ENCODE data around the gene TAB2.

The TAB2 gene

DNA sequence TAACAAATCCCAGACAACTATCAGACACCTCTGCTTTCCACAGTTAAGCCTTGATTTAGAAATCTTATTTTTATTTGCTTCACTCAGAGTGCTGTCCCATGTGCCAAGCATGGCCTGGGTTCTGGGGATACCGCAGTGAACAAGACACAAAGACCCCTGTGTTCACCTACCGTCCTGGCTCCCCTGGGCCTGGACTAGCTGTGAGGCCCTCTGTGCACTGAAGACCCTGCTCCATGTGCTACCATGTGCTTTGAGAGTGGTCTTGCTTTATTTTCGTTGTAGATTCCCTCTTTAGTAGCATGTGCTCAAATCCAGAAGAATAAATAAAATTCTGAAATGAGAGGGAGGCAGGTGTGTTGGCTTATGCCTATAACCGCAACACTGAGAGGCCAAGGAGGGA, 105.1 kb downstream of the TAB2 start:
- H3K4me3 ChIP-seq (ENCODE audit: control insufficient read depth, low read depth, low read length), result no peak overlapping the region
- TF ChIP-seq, protein P1, sequence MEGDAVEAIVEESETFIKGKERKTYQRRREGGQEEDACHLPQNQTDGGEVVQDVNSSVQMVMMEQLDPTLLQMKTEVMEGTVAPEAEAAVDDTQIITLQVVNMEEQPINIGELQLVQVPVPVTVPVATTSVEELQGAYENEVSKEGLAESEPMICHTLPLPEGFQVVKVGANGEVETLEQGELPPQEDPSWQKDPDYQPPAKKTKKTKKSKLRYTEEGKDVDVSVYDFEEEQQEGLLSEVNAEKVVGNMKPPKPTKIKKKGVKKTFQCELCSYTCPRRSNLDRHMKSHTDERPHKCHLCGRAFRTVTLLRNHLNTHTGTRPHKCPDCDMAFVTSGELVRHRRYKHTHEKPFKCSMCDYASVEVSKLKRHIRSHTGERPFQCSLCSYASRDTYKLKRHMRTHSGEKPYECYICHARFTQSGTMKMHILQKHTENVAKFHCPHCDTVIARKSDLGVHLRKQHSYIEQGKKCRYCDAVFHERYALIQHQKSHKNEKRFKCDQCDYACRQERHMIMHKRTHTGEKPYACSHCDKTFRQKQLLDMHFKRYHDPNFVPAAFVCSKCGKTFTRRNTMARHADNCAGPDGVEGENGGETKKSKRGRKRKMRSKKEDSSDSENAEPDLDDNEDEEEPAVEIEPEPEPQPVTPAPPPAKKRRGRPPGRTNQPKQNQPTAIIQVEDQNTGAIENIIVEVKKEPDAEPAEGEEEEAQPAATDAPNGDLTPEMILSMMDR (IDR thresholded peaks at IDR 0.05; ENCODE audit: control insufficient read depth, insufficient read depth, low read depth, low read length, missing control alignments), result no peak
- no peak for DNase-seq (ENCODE audit: low read depth)

DNA sequence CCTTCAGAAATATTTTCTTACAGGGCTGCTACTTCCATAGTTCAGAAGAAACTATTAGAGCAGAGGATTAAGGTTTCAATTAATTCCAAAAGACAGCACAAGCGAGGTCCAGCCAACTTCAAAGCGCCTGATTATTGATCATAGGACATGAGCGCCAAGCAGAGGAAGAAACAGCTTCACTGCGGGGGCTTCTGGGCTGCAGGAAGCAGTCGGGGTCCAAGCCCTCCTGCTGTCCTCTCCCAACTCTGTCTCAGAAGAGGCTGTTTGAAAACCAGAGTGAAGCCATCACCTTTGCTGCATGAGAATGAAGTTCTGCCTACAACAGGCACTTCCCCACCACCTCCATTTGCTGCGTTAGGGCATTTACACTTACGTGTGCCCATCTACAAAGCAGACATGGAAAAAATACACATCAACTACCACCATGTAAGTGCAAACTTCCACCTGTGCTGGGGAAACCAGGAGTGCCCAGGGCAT, 106.5 kb downstream of the TAB2 start:
- TF ChIP-seq, protein P1 (IDR thresholded peaks at IDR 0.05; ENCODE audit: control insufficient read depth, insufficient read depth, low read depth, low read length, missing control alignments), result no peak
- DNase-seq (ENCODE audit: low read depth), result no peak
- no peak overlapping the region for H3K4me3 ChIP-seq (ENCODE audit: control insufficient read depth, low read depth, low read length)

DNA sequence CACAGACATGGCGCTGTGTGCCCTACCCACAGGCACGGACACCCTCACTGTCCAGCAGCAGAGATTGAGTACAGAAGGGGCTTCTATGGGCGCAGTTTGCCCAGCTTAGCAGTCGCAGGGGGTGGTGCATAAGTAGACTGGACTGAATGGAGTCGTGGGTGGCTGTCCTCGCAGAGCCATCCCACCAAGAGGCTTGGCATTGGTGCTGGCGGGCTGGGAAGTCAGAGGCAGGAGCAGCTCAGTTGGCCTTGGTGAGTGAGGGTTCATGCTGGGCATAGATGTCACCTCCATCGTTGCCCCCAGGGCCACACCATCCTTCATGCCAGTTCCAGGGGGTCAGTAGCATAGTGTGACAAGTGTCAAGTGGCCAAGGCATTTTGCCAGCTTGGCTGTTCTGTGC, 107.7 kb downstream of the TAB2 start:
- H3K4me3 ChIP-seq (ENCODE audit: control insufficient read depth, low read depth, low read length), result no peak overlapping the region
- no peak for DNase-seq (ENCODE audit: low read depth)
- TF ChIP-seq, protein P1 (IDR thresholded peaks at IDR 0.05; ENCODE audit: control insufficient read depth, insufficient read depth, low read depth, low read length, missing control alignments), result no peak

DNA sequence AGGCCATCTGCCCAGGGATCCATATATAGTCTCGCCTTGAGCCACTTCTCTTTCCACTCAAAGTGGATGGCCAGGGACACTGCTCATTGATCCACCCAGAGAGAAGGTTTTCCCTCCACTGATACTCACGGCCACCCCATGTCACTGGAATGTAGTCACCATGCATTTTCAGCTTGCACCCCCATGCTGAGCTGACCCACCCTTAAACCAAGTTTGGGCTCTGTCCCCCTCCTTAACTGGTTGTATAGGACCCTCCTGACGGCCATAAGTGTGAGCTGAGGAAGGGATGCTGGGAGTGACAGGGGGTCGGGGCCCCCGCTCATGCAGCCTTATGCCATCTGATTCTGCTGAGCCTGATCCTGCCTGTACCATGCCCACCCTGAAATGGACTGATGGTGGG, 108.2 kb downstream of the TAB2 start:
- no peak overlapping the region for H3K4me3 ChIP-seq (ENCODE audit: control insufficient read depth, low read depth, low read length)
- TF ChIP-seq, protein P1 (IDR thresholded peaks at IDR 0.05; ENCODE audit: control insufficient read depth, insufficient read depth, low read depth, low read length, missing control alignments), result no peak
- DNase-seq (ENCODE audit: low read depth), result no peak

DNA sequence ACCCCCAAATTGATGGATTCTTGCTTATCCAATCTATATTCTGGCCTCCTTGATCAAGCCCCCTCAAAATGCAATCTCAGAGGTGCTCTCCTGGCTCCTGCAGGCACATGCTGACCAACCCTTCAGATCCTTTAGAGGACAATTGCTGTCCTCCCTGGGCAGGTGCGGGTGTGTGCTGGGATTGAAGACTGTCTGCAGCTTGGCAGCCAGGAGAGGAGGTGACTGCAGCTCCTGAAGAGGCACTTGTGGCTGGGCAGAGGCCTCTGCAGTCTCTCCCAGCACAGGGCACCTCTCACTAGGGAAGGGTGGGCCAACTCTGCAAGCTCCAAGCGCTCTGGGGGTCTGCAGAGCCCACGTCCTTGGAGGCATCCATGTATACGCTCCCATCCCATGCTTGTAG, 111.1 kb downstream of the TAB2 start:
- H3K4me3 ChIP-seq (ENCODE audit: control insufficient read depth, low read depth, low read length), result no peak overlapping the region
- TF ChIP-seq, protein P1 (IDR thresholded peaks at IDR 0.05; ENCODE audit: control insufficient read depth, insufficient read depth, low read depth, low read length, missing control alignments), result no peak
- DNase-seq (ENCODE audit: low read depth), result no peak

DNA sequence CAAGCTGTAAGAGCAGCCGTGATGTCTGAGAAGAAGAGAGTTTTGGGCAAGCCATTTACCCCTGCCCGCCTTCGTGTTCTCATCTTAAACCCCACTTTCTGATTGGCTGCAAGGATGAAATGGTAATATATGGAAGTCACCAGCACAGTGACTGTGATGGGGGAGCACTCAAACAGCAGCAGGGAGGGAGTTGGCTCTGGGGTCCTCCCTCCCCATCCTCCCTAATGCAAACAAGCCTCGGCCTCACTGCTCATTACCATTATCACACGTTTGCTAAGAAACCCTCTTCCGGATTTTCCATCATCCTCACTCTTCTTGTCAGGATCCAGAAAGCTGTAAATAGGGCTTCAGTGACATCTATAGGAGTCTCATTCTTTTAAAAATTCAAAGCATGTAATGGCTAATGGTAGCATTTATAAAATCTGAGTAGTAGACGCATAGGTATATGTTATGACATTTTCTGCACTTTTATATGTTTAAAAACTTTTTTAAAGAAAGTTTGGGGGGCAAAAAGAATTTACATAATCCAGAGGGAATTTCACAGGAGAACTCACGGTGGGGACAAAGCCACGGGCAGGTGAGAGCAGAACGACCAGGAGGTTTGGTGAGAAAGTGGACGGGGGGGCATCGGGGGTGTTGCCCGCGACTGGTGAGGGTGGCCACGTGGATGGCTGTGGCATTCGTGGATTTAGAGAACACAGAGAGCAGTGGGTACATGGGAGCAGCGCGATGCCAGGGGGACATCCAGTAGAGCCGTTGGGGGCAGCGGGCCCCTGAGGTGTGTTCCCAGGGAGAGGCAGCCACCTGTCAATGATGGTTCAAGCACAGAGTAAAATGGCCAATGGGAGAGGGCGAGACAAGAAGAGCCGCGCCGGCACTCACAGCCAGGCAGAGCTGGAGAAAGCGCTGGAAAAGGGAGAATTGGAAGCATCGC, 112.2 kb downstream of the TAB2 start:
- no peak for DNase-seq (ENCODE audit: low read depth)
- TF ChIP-seq, protein P1 (IDR thresholded peaks at IDR 0.05; ENCODE audit: control insufficient read depth, insufficient read depth, low read depth, low read length, missing control alignments), result no peak
- no peak overlapping the region for H3K4me3 ChIP-seq (ENCODE audit: control insufficient read depth, low read depth, low read length)
